ENCODE results near the gene GATM. TPM values are rescaled to one million over a fixed set of nuclear protein-coding genes. Genes with fewer than 3 reads are reported as not detected.

GATM gene
- total and polyA plus RNA-seq, 2 experiments from 2014 or later = 39.7 to 50.0 TPM

GRCh38 chr15:45363334-45363733 is 15.0 kb downstream of the GATM start:
- H3K4me3 ChIP-seq = no peak overlapping the region
- TF ChIP-seq CTCF (IDR thresholded peaks at IDR 0.05; ENCODE audit: low read depth, low read length) = no peak
- no peaks in the 10 kb centered on the region for H3K9me3 ChIP-seq (ENCODE audit: low read depth)
- peaks cover 25% of the 10 kb centered on the region for H3K36me3 ChIP-seq
- H3K27ac ChIP-seq = no peak overlapping the region
- H3K27me3 ChIP-seq = no peaks in the 10 kb centered on the region
- no peaks in the 10 kb centered on the region for H3K4me1 ChIP-seq (ENCODE audit: low read depth)
- DNase-seq (ENCODE audit: low read depth in 1 of 2, low spot score in 1 of 2) = no peak

- H3K36me3 ChIP-seq = peaks cover 20% of the 10 kb centered on the region
- H3K4me3 ChIP-seq = no peak overlapping the region
- no peaks in the 10 kb centered on the region for H3K9me3 ChIP-seq (ENCODE audit: low read depth)
- H3K27ac ChIP-seq = no peak overlapping the region
- TF ChIP-seq CTCF (IDR thresholded peaks at IDR 0.05; ENCODE audit: low read depth, low read length) = no peak
- no peaks in the 10 kb centered on the region for H3K4me1 ChIP-seq (ENCODE audit: low read depth)
- H3K27me3 ChIP-seq = no peaks in the 10 kb centered on the region
- no peak for DNase-seq (ENCODE audit: low read depth in 1 of 2, low spot score in 1 of 2)
Measured at GRCh38 chr15:45362419-45362818, 15.9 kb downstream of the GATM start.

- Histone ChIP-seq H3K36me3 (peaks cover 18% of the 10 kb centered on the region), H3K4me1 (ENCODE audit: low read depth) (no peaks in the 10 kb centered on the region), H3K9me3 (ENCODE audit: low read depth) (no peaks in the 10 kb centered on the region), H3K4me3 (no peak overlapping the region), H3K27ac (no peak overlapping the region), H3K27me3 (no peaks in the 10 kb centered on the region)
- DNase-seq (ENCODE audit: low read depth in 1 of 2, low spot score in 1 of 2) = no peak
- TF ChIP-seq CTCF (IDR thresholded peaks at IDR 0.05; ENCODE audit: low read depth, low read length) = no peak
Measured at GRCh38 chr15:45361878-45362277, 16.5 kb downstream of the GATM start.

GRCh38 chr15:45355860-45356259 is 22.5 kb downstream of the GATM start:
- Histone ChIP-seq H3K9me3 (ENCODE audit: low read depth) (no peaks in the 10 kb centered on the region), H3K27ac (no peak overlapping the region), H3K4me3 (no peak overlapping the region), H3K27me3 (no peaks in the 10 kb centered on the region), H3K36me3 (no peaks in the 10 kb centered on the region), H3K4me1 (ENCODE audit: low read depth) (no peaks in the 10 kb centered on the region)
- TF ChIP-seq CTCF (IDR thresholded peaks at IDR 0.05; ENCODE audit: low read depth, low read length) = no peak
- no peak for DNase-seq (ENCODE audit: low read depth in 1 of 2, low spot score in 1 of 2)

- DNase-seq (ENCODE audit: low read depth in 1 of 2, low spot score in 1 of 2) = no peak
- Histone ChIP-seq H3K27me3 (no peaks in the 10 kb centered on the region), H3K4me3 (no peak overlapping the region), H3K9me3 (ENCODE audit: low read depth) (no peaks in the 10 kb centered on the region), H3K36me3 (no peaks in the 10 kb centered on the region), H3K27ac (no peak overlapping the region), H3K4me1 (ENCODE audit: low read depth) (no peaks in the 10 kb centered on the region)
- TF ChIP-seq CTCF (IDR thresholded peaks at IDR 0.05; ENCODE audit: low read depth, low read length) = no peak
Measured at GRCh38 chr15:45354711-45355110, 23.6 kb downstream of the GATM start.

GRCh38 chr15:45351227-45351626 is 27.1 kb downstream of the GATM start:
- H3K4me3 ChIP-seq = no peak overlapping the region
- no peak for DNase-seq (ENCODE audit: low read depth in 1 of 2, low spot score in 1 of 2)
- H3K27ac ChIP-seq = no peak overlapping the region
- no peaks in the 10 kb centered on the region for H3K36me3 ChIP-seq
- no peaks in the 10 kb centered on the region for H3K4me1 ChIP-seq (ENCODE audit: low read depth)
- H3K9me3 ChIP-seq (ENCODE audit: low read depth) = no peaks in the 10 kb centered on the region
- no peak for TF ChIP-seq CTCF (IDR thresholded peaks at IDR 0.05; ENCODE audit: low read depth, low read length)
- no peaks in the 10 kb centered on the region for H3K27me3 ChIP-seq
